SK-N-SH (cell line): ENCODE measurements around the gene ANGPTL8. TPM values are rescaled to one million over a fixed set of nuclear protein-coding genes. Genes with fewer than 3 reads are reported as not detected.

Experiments
- CTCF ChIA-PET: fragments of 300-600, 350-600 bp; formaldehyde crosslinking; extraction: SDS; loops from one replicate; lab custom pipeline; 2021; lab: Yijun Ruan, JAX
- POLR2A ChIA-PET: fragments of 350-600 bp; sonication (Branson Sonifier 250); formaldehyde crosslinking; extraction: SDS; loops from one replicate; lab custom pipeline; 2020; ENCODE audit warnings: antibody characterized with exemption, inconsistent platforms; lab: Yijun Ruan, JAX
- DNase-seq: peaks from one replicate; pipeline ENCODE4 v3.0.0; 2012
- H2AFZ ChIP-seq: fragments of 200-600 bp; sonication (generic); 2 replicates; pipeline ENCODE4 v1.8.1; 2016; ENCODE audit warnings: antibody characterized with exemption, mild to moderate bottlenecking, low read depth
- H3F3A ChIP-seq: fragments of 200-600 bp; sonication (generic); replicated peaks from 2 replicates; pipeline ENCODE3; 2016; ENCODE audit warnings: antibody characterized with exemption, mild to moderate bottlenecking; ENCODE audit not compliant: insufficient read depth
- H3K27ac ChIP-seq, 2 experiments: fragments of 200-500 bp in 1 of 2; fragments of 200-600 bp in 1 of 2; sonication (Bioruptor generic) in 1 of 2; sonication (generic), shearing (Covaris generic) in 1 of 2; 2 replicates each; pipeline versions ENCODE4 v1.5.1 to v1.6.1; 2014 to 2016; ENCODE audit warnings: low read depth in 2 of 2, inconsistent platforms in 1 of 2, low read length in 1 of 2, mild to moderate bottlenecking in 1 of 2, mixed read lengths in 1 of 2
- H3K27me3 ChIP-seq: fragments of 200-600 bp; sonication (generic), shearing (Covaris generic); 2 replicates; pipeline ENCODE4 v1.6.1; 2016; ENCODE audit warnings: mixed run types; ENCODE audit not compliant: insufficient read depth
- H3K36me3 ChIP-seq, 2 experiments: fragments of 200-500 bp in 1 of 2; fragments of 200-600 bp in 1 of 2; sonication (Bioruptor generic) in 1 of 2; sonication (generic) in 1 of 2; replicated peaks in 1 of 2; 2 replicates each; pipeline versions ENCODE3 to v1.5.1; 2014 to 2016; ENCODE audit warnings: low read length in 1 of 2, mild to moderate bottlenecking in 1 of 2; ENCODE audit not compliant: insufficient read depth in 2 of 2, control insufficient read depth in 1 of 2
- H3K4me1 ChIP-seq, 2 experiments: fragments of 200-500 bp in 1 of 2; fragments of 200-600 bp in 1 of 2; sonication (Bioruptor generic) in 1 of 2; sonication (generic), shearing (Covaris generic) in 1 of 2; 2 replicates each; pipeline versions ENCODE4 v1.5.1 to v1.6.1; 2014 to 2016; ENCODE audit warnings: low read depth in 1 of 2, low read length in 1 of 2, mixed run types in 1 of 2; ENCODE audit not compliant: insufficient read depth in 2 of 2, control insufficient read depth in 1 of 2
- H3K4me2 ChIP-seq: fragments of 200-600 bp; sonication (generic), shearing (Covaris generic); 2 replicates; pipeline ENCODE4 v1.6.1; 2017; ENCODE audit warnings: mixed run types
- H3K4me3 ChIP-seq, 2 experiments: fragments of 200-500 bp in 1 of 2; fragments of 200-600 bp in 1 of 2; sonication (Bioruptor generic) in 1 of 2; sonication (generic), shearing (Covaris generic) in 1 of 2; 2 replicates each; pipeline versions ENCODE4 v1.5.1 to v1.8.1; 2014 to 2016; ENCODE audit warnings: low read depth in 2 of 2, inconsistent platforms in 1 of 2, low read length in 1 of 2, mild to moderate bottlenecking in 1 of 2, mixed read lengths in 1 of 2, moderate library complexity in 1 of 2
- H3K79me2 ChIP-seq: fragments of 200-600 bp; sonication (generic); 2 replicates; pipeline ENCODE4 v1.8.1; 2017; ENCODE audit warnings: mild to moderate bottlenecking; ENCODE audit not compliant: insufficient read depth
- H3K9ac ChIP-seq: fragments of 200-600 bp; sonication (generic); 2 replicates; pipeline ENCODE4 v1.6.1; 2017; ENCODE audit warnings: mixed run types
- H3K9me2 ChIP-seq: fragments of 200-600 bp; sonication (generic); 2 replicates; pipeline ENCODE4 v1.6.1; 2017; ENCODE audit warnings: mixed run types
- H3K9me3 ChIP-seq: fragments of 200-600 bp; sonication (generic); 2 replicates; pipeline ENCODE4 v1.6.1; 2017; ENCODE audit warnings: mixed run types, mild to moderate bottlenecking, moderate library complexity
- H4K20me1 ChIP-seq: fragments of 200-600 bp; sonication (generic); 2 replicates; pipeline ENCODE4 v1.6.1; 2017; ENCODE audit warnings: mild to moderate bottlenecking, mixed run types; ENCODE audit not compliant: insufficient read depth
- EZH2phosphoT487 ChIP-seq: fragments of 200-600 bp; sonication (generic); IDR thresholded peaks from 2 replicates; pipeline ENCODE4 v1.6.1; 2017; ENCODE audit warnings: low read depth, mixed run types, mild to moderate bottlenecking, antibody characterized with exemption, moderate library complexity, borderline replicate concordance
- RCOR1 ChIP-seq: fragments of 150-350 bp; IDR thresholded peaks from 2 replicates; pipeline ENCODE4 v1.6.1; 2017; ENCODE audit warnings: antibody characterized with exemption, low read length
- SIN3A ChIP-seq: IDR thresholded peaks from 2 replicates; pipeline ENCODE4 v1.6.1; 2012; ENCODE audit warnings: low read depth, mild to moderate bottlenecking, low read length, moderate library complexity, borderline replicate concordance
- USF1 ChIP-seq: IDR thresholded peaks from 2 replicates; pipeline ENCODE4 v1.4.0; 2012; ENCODE audit warnings: low read depth, borderline replicate concordance
- WGBS: methylation state at CpG from one replicate; pipeline ENCODE4 v1.1.6; 2017; ENCODE audit warnings: low lambda C conversion rate; 5-methylcytosine and 5-hydroxymethylcytosine counted together
- polyA plus RNA-seq, 3 experiments: library from polyadenylated mRNA; depleted of rRNA; stranded (reverse); fragments of >200 nt; gene quantifications; 2 replicates each; pipeline ENCODE4 v1.2.3, GENCODE V29; 2012
- TF ChIP-seq, protein P1 (sequence below): IDR thresholded peaks from 2 replicates; pipeline ENCODE4 v1.4.0; 2012; ENCODE audit warnings: low read depth, borderline replicate concordance

ANGPTL8 gene
- polyA plus RNA-seq, 1 of the 3 experiments (the other 2 are of a cell fraction) = 0.21 TPM

GRCh38 chr19:11214387-11214786, 25.0 kb upstream of the ANGPTL8 start:
- H2AFZ ChIP-seq = no peak overlapping the region
- no peak overlapping the region for H3K4me3 ChIP-seq

DNA sequence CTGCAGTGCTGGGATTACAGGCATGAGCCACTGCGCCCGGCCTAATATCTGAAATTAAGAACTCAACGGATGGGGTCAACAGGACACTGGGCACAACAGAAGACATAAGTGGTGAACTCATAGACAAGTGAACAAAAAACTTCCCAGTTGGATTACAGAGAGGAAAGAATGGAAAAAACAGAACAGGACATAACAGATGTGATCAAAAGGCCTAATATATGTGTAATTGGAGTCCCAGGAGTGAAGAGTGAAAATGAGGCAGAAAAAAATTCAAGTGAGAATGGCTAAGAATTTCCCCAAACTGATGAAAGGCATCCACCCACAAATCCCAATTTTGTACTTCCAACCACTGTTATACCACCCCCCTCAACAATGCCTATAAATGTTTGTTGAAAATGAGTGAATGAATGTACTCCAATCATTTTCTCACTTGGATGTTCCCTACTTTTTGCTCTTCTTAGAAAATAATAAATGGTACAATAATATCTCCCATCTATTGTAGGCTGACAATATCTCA, 18.3 kb upstream of the ANGPTL8 start:
- 97% methylated on average over 3 of the region's 3 CpGs for WGBS
- Histone ChIP-seq H2AFZ (no peak overlapping the region), H3K27me3 (no peaks in the 10 kb centered on the region), H3K27ac (no peak overlapping the region), H3K79me2 (no peaks in the 10 kb centered on the region), H3K4me2 (no peak overlapping the region), H4K20me1 (no peaks in the 10 kb centered on the region), H3K9me3 (no peaks in the 10 kb centered on the region; the same call in 1 of the 2 replicates), H3K4me1 (no peaks in the 10 kb centered on the region), H3K9me2 (no peaks in the 10 kb centered on the region), H3K9ac (no peak overlapping the region), H3K4me3 (no peak overlapping the region), H3F3A (peaks cover 3% of the 10 kb centered on the region), H3K36me3 (peaks cover 5 to 21% of the 10 kb centered on the region in 2 experiments)
- no peak for DNase-seq
- TF ChIP-seq SIN3A = no peak
- CTCF ChIA-PET = no interaction called here
- POLR2A ChIA-PET = no interaction called here

More at GRCh38 chr19:11214387-11214786, 25.0 kb upstream of the ANGPTL8 start:
- no peak for TF ChIP-seq EZH2phosphoT487
- TF ChIP-seq, protein P1, sequence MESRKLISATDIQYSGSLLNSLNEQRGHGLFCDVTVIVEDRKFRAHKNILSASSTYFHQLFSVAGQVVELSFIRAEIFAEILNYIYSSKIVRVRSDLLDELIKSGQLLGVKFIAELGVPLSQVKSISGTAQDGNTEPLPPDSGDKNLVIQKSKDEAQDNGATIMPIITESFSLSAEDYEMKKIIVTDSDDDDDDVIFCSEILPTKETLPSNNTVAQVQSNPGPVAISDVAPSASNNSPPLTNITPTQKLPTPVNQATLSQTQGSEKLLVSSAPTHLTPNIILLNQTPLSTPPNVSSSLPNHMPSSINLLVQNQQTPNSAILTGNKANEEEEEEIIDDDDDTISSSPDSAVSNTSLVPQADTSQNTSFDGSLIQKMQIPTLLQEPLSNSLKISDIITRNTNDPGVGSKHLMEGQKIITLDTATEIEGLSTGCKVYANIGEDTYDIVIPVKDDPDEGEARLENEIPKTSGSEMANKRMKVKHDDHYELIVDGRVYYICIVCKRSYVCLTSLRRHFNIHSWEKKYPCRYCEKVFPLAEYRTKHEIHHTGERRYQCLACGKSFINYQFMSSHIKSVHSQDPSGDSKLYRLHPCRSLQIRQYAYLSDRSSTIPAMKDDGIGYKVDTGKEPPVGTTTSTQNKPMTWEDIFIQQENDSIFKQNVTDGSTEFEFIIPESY = no peak
- Histone ChIP-seq H3K9me2 (no peaks in the 10 kb centered on the region), H3K9me3 (no peaks in the 10 kb centered on the region), H3K36me3 (no peaks in the 10 kb centered on the region), H3K27ac (no peak overlapping the region), H3F3A (peaks cover 28% of the 10 kb centered on the region), H3K9ac (no peak overlapping the region), H3K79me2 (no peaks in the 10 kb centered on the region), H3K4me2 (no peak overlapping the region), H3K4me1 (no peaks in the 10 kb centered on the region), H4K20me1 (peaks cover under 1% of the 10 kb centered on the region; the same call in 1 of the 2 replicates), H3K27me3 (no peaks in the 10 kb centered on the region)
- no peak for DNase-seq
- 83% methylated on average over 6 of the region's 6 CpGs for WGBS
- ChIA-PET POLR2A (interaction anchor here (0.7 kb wide), 2 partner anchors 17 to 174 kb away, joined by 4 to 6 read pairs; no protein-coding TSS in a partner anchor), CTCF (interaction anchor here (0.9 to 1.5 kb wide), 3 partner anchors 10 to 277 kb away, joined by 3 to 4 read pairs (median 3); no protein-coding TSS in a partner anchor)

GRCh38 chr19:11223200-11223599, 16.2 kb upstream of the ANGPTL8 start:
- Histone ChIP-seq H3K27ac (no peak overlapping the region), H3K4me1 (no peaks in the 10 kb centered on the region), H3K27me3 (no peaks in the 10 kb centered on the region), H4K20me1 (no peaks in the 10 kb centered on the region), H3K4me3 (no peak overlapping the region), H3K4me2 (no peak overlapping the region), H3K9me2 (no peaks in the 10 kb centered on the region), H2AFZ (no peak overlapping the region), H3K9me3 (no peaks in the 10 kb centered on the region; the same call in 1 of the 2 replicates), H3K79me2 (no peaks in the 10 kb centered on the region), H3K36me3 (peaks cover 5 to 25% of the 10 kb centered on the region in 2 experiments), H3K9ac (no peak overlapping the region), H3F3A (peaks cover 3% of the 10 kb centered on the region)
- no peak for DNase-seq
- CTCF ChIA-PET = interaction anchor here (0.7 to 1.2 kb wide), 3 partner anchors 19 to 97 kb away, joined by 3 to 4 read pairs (median 3); no protein-coding TSS in a partner anchor
- TF ChIP-seq RCOR1 (no peak), USF1 (peak; percentile 28; the same call in 1 of the 2 replicates)
- WGBS = 96% methylated on average over 3 of the region's 3 CpGs
- POLR2A ChIA-PET = interaction anchor here (0.6 kb wide), 1 partner anchor 20 kb away, joined by 3 read pairs; no protein-coding TSS in a partner anchor
